Endothelial cell of umbilical vein (primary cell): ENCODE results near the gene CDCP1. TPM values are rescaled to one million over a fixed set of nuclear protein-coding genes. Genes with fewer than 3 reads are reported as not detected.

Experiments used
- BruUV-seq: library from RNA; stranded (reverse); fragments of 400-500 nt; replicated peaks from 2 replicates; lab custom pipeline; 2021; lab: Mats Ljungman, UMichigan
- CTCF ChIA-PET: fragments of 300-600, 350-600 bp; sonication (Branson Sonifier 250); formaldehyde crosslinking; loops from one replicate; lab custom pipeline; 2021; ENCODE audit warnings: antibody characterized with exemption, inconsistent platforms; lab: Charles Lee
- POLR2A ChIA-PET: fragments of 300-600, 350-600 bp; sonication (Branson Sonifier 250); formaldehyde crosslinking; loops from one replicate; lab custom pipeline; 2021; ENCODE audit warnings: antibody characterized with exemption, inconsistent platforms; lab: Charles Lee
- DNase-seq: peaks from one replicate; pipeline ENCODE4 v3.0.0-alpha.2; 2011; ENCODE audit warnings: low read depth, low spot score
- FAIRE-seq: peaks from 2 replicates; lab custom pipeline; 2011; peaks lifted over from hg19 to GRCh38; lab: Jason Lieb, UNC
- H2AFZ ChIP-seq: 2 replicates; pipeline ENCODE4 v1.6.0; 2012; ENCODE audit warnings: low read depth, low read length, control low read depth, inconsistent platforms
- H3K27ac ChIP-seq: 2 replicates; pipeline ENCODE4 v1.5.1; 2011; ENCODE audit warnings: low read depth, mild to moderate bottlenecking, control low read depth, low read length, moderate library complexity; ENCODE audit not compliant: insufficient read depth
- H3K27me3 ChIP-seq, 2 experiments: 2 replicates each; pipeline versions ENCODE4 v1.6.0 to v1.6.1; 2011; ENCODE audit warnings: low read length in 2 of 2, mixed read lengths in 1 of 2; ENCODE audit not compliant: control insufficient read depth in 2 of 2, insufficient read depth in 2 of 2
- H3K36me3 ChIP-seq, 2 experiments: 2 replicates in 1 of 2; 3 replicates in 1 of 2; pipeline ENCODE4 v1.5.1; 2011; ENCODE audit warnings: low read length in 2 of 2, mild to moderate bottlenecking in 1 of 2, moderate library complexity in 1 of 2; ENCODE audit not compliant: control insufficient read depth in 2 of 2, insufficient read depth in 2 of 2; ENCODE audit errors: extremely low read depth in 1 of 2
- H3K4me1 ChIP-seq: 3 replicates; pipeline ENCODE4 v1.5.1; 2011; ENCODE audit warnings: mild to moderate bottlenecking, low read length; ENCODE audit not compliant: control insufficient read depth, insufficient read depth; ENCODE audit errors: extremely low read depth
- H3K4me2 ChIP-seq: 2 replicates; pipeline ENCODE4 v1.6.1; 2011; ENCODE audit warnings: low read length, control low read depth, mixed read lengths; ENCODE audit not compliant: insufficient read depth
- H3K4me3 ChIP-seq, 3 experiments: fragments of 200-600 bp in 1 of 3; sonication (generic), shearing (Covaris generic) in 1 of 3; replicated peaks in 1 of 3; 2 replicates each; pipeline ENCODE4 v1.5.1; 2011 to 2016; ENCODE audit warnings: control low read depth in 3 of 3, low read length in 3 of 3, mild to moderate bottlenecking in 2 of 3, inconsistent platforms in 1 of 3, low read depth in 1 of 3, moderate library complexity in 1 of 3; ENCODE audit not compliant: insufficient read depth in 1 of 3
- H3K79me2 ChIP-seq: 2 replicates; pipeline ENCODE4 v1.6.0; 2012; ENCODE audit warnings: low read length, inconsistent platforms; ENCODE audit not compliant: control insufficient read depth, insufficient read depth
- H3K9ac ChIP-seq: replicated peaks from 2 replicates; pipeline ENCODE3; 2011; ENCODE audit warnings: low read length, control low read depth; ENCODE audit not compliant: insufficient read depth; ENCODE audit errors: extremely low read depth
- H3K9me1 ChIP-seq: replicated peaks from 3 replicates; pipeline ENCODE4 v1.6.0; 2011; ENCODE audit warnings: mild to moderate bottlenecking, low read length; ENCODE audit not compliant: control insufficient read depth, insufficient read depth; ENCODE audit errors: extremely low read depth
- H3K9me3 ChIP-seq: replicated peaks from 2 replicates; pipeline ENCODE4 v1.5.1; 2012; ENCODE audit warnings: low read length, inconsistent platforms; ENCODE audit not compliant: control insufficient read depth, insufficient read depth
- H4K20me1 ChIP-seq: replicated peaks from 2 replicates; pipeline ENCODE3; 2011; ENCODE audit warnings: mild to moderate bottlenecking, low read length; ENCODE audit not compliant: control insufficient read depth, insufficient read depth; ENCODE audit errors: extremely low read depth
- EZH2 ChIP-seq: IDR thresholded peaks from 2 replicates; pipeline ENCODE4 v1.6.1; 2012; ENCODE audit warnings: borderline replicate concordance, low read depth, mild to moderate bottlenecking, moderate library complexity, low read length, inconsistent platforms; ENCODE audit not compliant: severe bottlenecking
- FOS ChIP-seq: IDR thresholded peaks from 2 replicates; pipeline ENCODE4 v1.6.1; 2011; ENCODE audit warnings: mild to moderate bottlenecking, low read length, moderate library complexity, borderline replicate concordance; ENCODE audit not compliant: insufficient read depth
- GATA2 ChIP-seq: IDR thresholded peaks from 2 replicates; pipeline ENCODE4 v1.7.0; 2011; ENCODE audit warnings: low read depth, mild to moderate bottlenecking, moderate library complexity, mixed read lengths, low read length; ENCODE audit not compliant: insufficient read length, insufficient read depth
- JUN ChIP-seq: IDR thresholded peaks from 2 replicates; pipeline ENCODE4 v1.6.1; 2011; ENCODE audit warnings: borderline replicate concordance, low read depth; ENCODE audit not compliant: insufficient read length, insufficient read depth
- MYC ChIP-seq: IDR thresholded peaks from one replicate; pipeline ENCODE4 v1.6.1; 2011; ENCODE audit warnings: mild to moderate bottlenecking, low read depth, low read length
- POLR2A ChIP-seq: IDR thresholded peaks from 2 replicates; pipeline ENCODE4 v1.6.1; 2012; ENCODE audit warnings: low read depth, mild to moderate bottlenecking, control low read depth, low read length
- POLR2AphosphoS5 ChIP-seq: IDR thresholded peaks from 2 replicates; pipeline ENCODE4 v1.6.1; 2012; ENCODE audit warnings: low read depth, mild to moderate bottlenecking, control low read depth, low read length, moderate library complexity; ENCODE audit not compliant: insufficient read depth
- dilution Hi-C: fragments of 300-500 bp; cut with MboI; formaldehyde crosslinking; loops from one replicate; pipeline ENCODE4 v1.15.0; 2019; ENCODE audit warnings: low sequenced_read_pairs; ENCODE audit not compliant: extremely low pct_ligation_motif_present
- intact Hi-C: fragments of 100-400 bp; cut with micrococcal nuclease; formaldehyde crosslinking; loops from one replicate; pipeline ENCODE4 v1.10.0; 2022
- polyA plus RNA-seq, 4 experiments: library from polyadenylated mRNA; depleted of rRNA in 3 of 4; stranded (reverse) in 3 of 4; unstranded in 1 of 4; fragments of >200 nt; gene quantifications; 2 replicates each; pipeline versions ENCODE4 v1.2.1 to v1.2.3, GENCODE V29; 2011 to 2012; ENCODE audit warnings: missing spikeins in 1 of 4
- total RNA-seq: library from RNA; stranded (reverse); gene quantifications from 2 replicates; pipeline ENCODE4 v1.2.3, GENCODE V29; 2021
- TF ChIP-seq, protein P1 (sequence below): IDR thresholded peaks from 2 replicates; pipeline ENCODE4 v1.6.1; 2011; ENCODE audit not compliant: insufficient read depth, insufficient read length
- TF ChIP-seq, protein P2 (sequence below), 2 donors: IDR thresholded peaks; 1 replicate in 1 of 2; 2 replicates in 1 of 2; pipeline ENCODE4 v1.5.1; 2011; ENCODE audit warnings: low read length in 2 of 2, mild to moderate bottlenecking in 2 of 2, moderate library complexity in 2 of 2, control low read depth in 1 of 2, inconsistent platforms in 1 of 2, low read depth in 1 of 2; ENCODE audit not compliant: insufficient read depth in 1 of 2; ENCODE audit errors: extremely low read depth in 1 of 2

CDCP1 gene
- total and polyA plus RNA-seq, 2 donors (not counting 3 experiments of a cell fraction or from before 2014, with no cell fraction given) = 0.01 to 0.22 TPM

DNA sequence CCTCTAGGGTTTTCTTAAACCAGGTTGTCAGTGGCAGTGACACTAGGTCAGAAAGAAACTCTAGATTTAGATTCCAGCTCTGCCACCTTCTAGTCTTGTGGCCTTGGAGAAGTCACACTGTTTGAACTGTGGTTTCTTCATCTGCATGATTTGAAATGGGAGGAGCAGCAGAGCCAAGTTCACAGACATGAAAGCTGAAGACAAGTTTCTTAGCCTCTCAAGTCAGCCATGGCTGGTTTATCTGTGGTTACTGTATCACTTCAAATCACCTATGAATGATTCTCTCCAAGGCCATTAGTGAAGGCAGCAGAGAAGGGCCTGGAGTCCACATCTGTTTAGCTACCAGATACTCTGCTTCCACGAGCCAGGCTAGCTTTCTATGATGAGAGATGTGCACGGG lies 104.5 kb downstream of the CDCP1 start:
- POLR2A ChIA-PET = no interaction called here
- H2AFZ ChIP-seq = no peak overlapping the region
- no peak for FAIRE-seq

More for the DNA sequence above, 104.5 kb downstream of the CDCP1 start:
- intact Hi-C loops = loop anchor here (2.0 to 5.0 kb wide), 2 partner anchors 13 to 301 kb away; no protein-coding TSS in a partner anchor
- Histone ChIP-seq H3K9me3 (no peaks in the 10 kb centered on the region), H3K79me2 (no peaks in the 10 kb centered on the region), H3K9ac (no peak overlapping the region), H3K4me1 (no peaks in the 10 kb centered on the region), H3K27me3 (peaks cover 0 to 3% of the 10 kb centered on the region in 2 experiments), H3K9me1 (no peaks in the 10 kb centered on the region), H3K27ac (no peak overlapping the region), H3K4me2 (no peak overlapping the region), H3K36me3 (no peaks in the 10 kb centered on the region), H3K4me3 (no peak overlapping the region), H4K20me1 (no peaks in the 10 kb centered on the region)
- TF ChIP-seq POLR2AphosphoS5 (no peak), FOS (no peak), POLR2A (no peak), MYC (no peak), EZH2 (no peak), JUN (no peak), GATA2 (no peak)
- TF ChIP-seq, protein P1, sequence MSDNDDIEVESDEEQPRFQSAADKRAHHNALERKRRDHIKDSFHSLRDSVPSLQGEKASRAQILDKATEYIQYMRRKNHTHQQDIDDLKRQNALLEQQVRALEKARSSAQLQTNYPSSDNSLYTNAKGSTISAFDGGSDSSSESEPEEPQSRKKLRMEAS = no peak
- TF ChIP-seq, protein P2, sequence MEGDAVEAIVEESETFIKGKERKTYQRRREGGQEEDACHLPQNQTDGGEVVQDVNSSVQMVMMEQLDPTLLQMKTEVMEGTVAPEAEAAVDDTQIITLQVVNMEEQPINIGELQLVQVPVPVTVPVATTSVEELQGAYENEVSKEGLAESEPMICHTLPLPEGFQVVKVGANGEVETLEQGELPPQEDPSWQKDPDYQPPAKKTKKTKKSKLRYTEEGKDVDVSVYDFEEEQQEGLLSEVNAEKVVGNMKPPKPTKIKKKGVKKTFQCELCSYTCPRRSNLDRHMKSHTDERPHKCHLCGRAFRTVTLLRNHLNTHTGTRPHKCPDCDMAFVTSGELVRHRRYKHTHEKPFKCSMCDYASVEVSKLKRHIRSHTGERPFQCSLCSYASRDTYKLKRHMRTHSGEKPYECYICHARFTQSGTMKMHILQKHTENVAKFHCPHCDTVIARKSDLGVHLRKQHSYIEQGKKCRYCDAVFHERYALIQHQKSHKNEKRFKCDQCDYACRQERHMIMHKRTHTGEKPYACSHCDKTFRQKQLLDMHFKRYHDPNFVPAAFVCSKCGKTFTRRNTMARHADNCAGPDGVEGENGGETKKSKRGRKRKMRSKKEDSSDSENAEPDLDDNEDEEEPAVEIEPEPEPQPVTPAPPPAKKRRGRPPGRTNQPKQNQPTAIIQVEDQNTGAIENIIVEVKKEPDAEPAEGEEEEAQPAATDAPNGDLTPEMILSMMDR (IDR thresholded peaks at IDR 0.05; ENCODE audit: extremely low read depth in 1 of 2, insufficient read depth in 1 of 2, low read depth in 1 of 2, low read length in 2 of 2) = no peak
- CTCF ChIA-PET = interaction anchor here (0.7 to 11.6 kb wide), 20 partner anchors 13 to 468 kb away, joined by 3 to 467 read pairs (median 9); partner anchors contain the start of gene TMEM158
- dilution Hi-C loops = loop anchor here (25.0 kb wide), 1 partner anchor 471 kb away; no protein-coding TSS in a partner anchor
- no peak for DNase-seq
- BruUV-seq = no TSS peak
